Fibroblast of the conjunctiva (primary cell): ENCODE results near the gene SELENOW.
"Not testable (repeated sequence)": the region's sequence is repeated elsewhere in the genome, so short reads cannot be mapped to it uniquely, and the experiment has no call there.

Experiments
- DNase-seq: peaks from one replicate; pipeline ENCODE4 v3.0.0-alpha.2; 2010; ENCODE audit warnings: low read depth

The SELENOW gene

DNA sequence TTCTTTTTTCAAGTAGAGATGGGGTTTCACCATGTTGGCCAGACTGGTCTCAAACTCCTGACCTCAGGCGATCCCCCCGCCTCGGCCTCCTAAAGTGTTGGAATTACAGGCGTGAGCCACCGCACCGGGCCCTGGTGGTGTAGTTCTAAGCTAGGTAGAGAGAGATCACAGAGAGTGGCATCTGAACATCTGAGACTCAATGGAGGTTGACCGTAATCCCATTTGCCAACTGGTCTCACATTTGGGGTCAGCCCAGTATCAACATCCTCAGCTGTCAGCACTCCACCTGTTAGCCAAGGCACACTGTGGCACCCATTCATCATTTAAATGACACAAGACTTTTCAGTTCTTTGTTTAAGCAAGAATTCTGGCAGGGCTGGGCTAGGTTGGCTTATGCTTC is 8.1 kb downstream of the SELENOW start:
- no peak for DNase-seq

DNA sequence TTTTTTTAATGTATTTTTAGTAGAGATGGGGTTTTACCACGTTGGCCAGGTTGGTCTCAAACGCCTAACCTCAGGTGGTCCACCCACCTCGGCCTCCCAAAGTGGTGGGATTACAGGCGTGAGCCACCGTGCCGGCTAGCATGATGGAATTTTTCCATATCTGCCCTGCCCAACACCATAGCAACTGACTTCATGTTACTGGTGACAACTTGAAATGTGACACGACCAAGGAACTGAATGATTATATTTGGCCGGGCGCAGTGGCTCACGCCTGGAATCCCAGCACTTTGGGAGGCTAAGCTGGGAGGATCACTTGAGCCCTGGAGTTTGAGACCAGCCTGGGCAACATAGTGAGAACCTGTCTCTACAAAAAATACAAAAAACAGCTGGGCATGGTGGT is 8.8 kb downstream of the SELENOW start:
- not testable (repeated sequence) for DNase-seq

DNA sequence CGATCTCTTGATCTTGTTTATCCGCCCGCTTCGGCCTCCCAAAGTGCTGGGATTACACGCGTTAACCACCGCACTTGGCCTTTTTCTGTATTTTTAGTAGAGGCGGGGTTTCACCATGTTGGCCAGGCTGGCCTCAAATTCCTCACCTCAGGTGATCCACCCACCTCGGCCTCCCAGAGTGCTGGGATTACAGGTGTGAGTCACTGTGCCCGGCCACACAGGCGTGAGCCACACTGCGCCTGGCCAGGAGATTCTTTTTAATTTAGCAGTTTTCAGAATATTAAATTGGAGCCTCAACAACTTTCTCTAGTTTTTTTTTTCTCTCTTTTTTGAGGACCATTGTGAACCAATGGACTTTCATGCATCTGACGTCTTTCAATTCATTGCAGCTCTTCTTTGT is 11.3 kb downstream of the SELENOW start:
- not testable (repeated sequence) for DNase-seq

DNA sequence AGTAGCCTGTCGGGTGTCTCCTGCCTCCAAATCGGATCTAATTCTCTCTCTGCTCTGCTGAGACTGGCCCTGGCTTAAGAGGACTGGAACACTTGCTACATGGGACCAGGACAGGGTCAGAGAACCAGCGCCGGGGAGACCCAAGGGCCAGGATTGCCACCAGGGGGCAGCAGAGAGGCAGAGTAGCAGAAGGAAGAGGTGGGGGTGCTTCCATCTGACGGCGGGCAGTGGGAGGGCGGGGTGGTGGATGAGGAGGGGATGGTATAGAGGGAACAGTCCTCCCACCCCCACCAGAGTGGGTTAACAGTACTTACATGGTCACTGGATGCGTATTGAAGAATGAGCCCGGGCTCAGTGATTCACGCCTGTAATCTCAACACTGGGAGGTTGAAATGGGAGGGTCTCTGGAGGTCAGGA is 11.9 kb downstream of the SELENOW start:
- peak; percentile 49 for DNase-seq

DNA sequence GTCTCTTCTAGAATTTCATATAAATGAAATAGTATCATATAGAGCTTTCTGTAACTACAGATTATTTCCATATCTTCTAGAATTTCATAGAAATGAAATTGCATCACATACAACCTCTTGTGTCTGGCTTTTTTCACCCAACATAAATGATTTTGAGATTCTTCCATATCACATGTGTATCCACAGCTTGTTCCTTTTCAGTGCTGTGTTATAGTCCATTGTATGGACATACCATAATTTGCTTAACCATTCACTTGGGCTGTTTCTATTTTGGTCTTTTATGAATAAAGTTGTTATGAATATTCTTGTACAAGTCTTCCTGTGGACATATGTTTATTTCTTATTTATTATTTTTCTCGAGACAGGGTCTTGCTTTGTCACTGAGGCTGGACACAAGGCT is 14.1 kb downstream of the SELENOW start:
- no peak for DNase-seq

DNA sequence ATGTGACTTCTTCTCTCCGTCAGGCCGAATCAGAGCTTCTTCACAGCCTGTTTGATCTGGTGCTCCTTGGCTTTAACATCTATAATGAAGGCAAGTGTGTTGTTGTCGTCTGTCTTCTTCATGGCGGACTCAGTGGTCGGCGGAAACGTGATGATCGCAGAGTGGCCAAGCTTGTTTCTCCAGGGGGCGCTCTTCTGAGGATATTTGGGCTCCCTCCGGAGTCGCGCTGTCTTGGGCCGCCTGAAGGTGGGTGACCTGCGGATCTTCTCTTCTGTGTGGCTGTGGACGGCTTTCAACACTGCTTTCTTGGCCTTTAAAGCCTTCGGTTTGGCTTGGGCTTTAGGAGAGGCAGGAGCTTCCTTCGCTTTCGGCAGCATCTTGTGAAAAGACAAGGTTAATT is 16.0 kb downstream of the SELENOW start:
- no peak for DNase-seq

DNA sequence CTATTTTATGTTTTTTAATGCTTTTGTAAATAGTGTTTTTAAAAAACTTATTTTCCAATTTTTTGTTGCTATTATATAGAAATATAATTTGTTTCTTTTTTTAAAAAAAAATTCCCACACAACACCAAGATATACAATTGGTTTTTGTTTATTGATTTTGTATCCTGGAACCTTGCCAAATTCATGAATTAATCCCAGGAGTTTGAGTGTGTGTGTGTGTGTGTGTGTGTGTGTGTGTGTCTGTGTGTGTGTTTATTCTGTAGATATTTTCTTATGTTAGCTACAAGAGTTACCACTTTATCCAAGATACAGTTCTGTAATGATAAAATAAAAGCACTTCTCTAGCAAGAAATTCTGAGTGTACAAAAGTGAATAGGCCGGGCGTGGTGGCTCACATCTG is 18.3 kb downstream of the SELENOW start:
- no peak for DNase-seq

DNA sequence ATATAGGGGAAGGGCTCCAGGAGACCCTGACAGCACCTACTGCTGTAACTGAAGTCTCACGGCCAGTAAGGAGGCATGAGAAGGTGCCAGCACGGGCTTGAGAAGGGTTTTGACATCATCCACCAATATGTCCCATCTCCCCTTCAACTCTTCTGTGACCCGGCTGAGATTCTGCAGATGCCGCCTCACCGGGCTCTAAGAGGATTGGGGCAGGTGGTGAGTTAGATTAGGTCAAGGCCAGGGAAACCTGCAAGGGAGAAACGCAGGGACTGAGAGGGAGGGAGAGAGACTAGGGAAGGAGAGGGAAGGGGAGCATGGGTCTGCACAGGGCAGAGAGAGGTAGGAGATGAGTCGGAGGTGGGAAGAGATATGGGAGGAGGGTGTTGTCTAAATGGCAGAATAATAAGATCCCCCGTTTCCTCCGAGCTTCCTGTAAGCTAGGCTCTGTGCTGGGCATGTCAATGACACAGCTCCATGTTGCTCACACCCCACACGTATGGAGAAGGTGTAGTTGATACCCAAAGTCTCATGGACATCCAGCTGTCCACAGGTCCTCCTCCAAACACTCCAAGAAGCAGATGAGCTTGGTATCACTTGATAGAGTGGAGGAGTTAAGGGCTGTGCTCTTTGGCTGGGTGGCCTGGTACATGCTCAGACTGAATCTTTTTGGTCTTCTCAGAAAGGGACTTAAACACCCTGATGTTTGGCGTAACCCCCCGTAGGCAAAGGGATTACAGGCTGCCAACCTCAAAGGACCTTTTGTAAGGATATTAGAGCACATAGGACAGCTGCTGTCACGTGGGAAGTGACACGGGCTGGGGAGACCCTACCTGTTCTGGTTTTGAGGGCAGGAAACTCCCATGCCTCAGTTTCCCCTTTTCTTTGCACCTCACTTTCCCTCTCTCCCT is 19.7 kb downstream of the SELENOW start:
- no peak for DNase-seq

DNA sequence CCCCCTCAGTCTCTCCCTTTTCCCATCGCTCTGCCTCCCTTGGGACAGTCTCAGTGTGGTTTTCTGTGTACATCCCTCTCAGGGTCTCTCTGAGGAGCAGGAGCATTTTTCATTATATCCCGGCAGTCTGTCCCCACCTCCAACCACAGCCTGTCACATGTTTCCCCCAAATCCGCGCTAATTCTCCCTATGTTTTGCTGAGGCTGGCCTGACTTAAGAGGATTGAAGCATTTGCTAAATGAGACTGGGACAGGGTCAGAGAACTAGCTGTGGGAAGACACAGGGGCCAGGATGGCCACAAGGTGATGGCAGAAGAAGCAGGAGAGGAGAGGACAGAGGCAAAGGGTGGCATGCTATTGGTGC is 20.4 kb downstream of the SELENOW start:
- DNase-seq = no peak

DNA sequence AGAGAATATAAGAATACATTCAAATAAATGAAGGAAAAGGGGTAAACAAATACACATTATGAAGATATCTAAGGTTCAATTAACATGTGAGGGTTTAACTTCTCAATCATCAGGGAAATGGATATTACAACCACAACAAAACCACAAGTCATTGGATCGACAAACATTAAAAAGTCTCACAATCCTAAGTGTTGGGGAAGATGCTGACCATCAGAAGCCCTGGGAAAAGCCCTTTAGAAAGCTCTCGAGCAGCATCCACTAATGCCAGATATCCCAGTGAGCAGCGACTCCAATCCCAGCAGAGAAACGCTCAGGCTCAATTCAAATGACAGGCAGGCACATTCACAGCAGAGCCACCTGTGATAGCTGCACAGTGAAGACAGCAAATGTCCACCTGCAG is 22.8 kb downstream of the SELENOW start:
- no peak for DNase-seq

DNA sequence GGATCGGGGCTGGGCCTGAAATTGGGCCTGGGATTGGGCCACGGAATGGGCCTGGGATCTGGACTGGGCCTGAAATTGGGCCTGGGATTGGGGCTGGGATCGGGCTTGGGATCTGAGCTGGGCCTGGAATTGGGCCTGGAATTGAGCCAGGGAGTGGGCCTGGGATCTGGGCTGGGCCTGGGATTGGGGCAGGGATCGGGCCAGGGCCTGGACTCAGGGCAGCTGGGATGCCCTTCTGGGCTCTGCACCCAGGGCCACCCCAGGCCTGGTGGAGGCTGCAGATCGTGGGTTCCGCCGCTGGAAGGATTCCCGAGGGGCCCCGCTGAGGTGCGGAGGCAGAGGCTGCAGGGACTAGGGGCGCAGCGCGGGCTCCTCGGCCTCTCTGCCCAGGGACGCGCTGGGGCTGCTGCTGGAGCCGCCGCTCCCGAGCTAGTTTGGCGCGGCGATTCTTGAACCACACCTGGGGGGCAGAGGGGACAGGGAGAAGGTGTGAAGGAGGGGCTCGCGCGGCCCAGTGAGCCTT is 24.1 kb downstream of the SELENOW start:
- no peak for DNase-seq

DNA sequence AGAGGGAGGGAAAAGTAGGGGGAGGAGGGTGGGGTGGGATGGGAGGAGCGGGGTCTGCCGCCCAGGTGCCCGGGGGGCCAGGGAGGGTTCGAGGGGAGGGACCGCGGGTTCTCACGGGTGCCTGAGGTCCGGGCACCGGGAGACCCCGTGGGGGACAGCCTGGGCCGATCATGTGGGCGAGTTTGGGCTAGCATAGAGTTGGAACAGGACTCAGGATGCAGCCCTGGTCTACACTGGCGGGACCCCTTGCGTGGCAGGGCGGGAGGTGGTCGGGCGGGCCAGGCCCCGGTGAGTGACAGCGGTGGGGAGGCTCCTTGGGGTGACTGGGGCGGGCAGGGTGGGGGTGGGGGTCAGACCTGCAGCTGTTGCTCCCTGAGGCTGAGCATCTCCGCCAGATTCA is 24.6 kb downstream of the SELENOW start:
- DNase-seq = not testable (repeated sequence)

DNA sequence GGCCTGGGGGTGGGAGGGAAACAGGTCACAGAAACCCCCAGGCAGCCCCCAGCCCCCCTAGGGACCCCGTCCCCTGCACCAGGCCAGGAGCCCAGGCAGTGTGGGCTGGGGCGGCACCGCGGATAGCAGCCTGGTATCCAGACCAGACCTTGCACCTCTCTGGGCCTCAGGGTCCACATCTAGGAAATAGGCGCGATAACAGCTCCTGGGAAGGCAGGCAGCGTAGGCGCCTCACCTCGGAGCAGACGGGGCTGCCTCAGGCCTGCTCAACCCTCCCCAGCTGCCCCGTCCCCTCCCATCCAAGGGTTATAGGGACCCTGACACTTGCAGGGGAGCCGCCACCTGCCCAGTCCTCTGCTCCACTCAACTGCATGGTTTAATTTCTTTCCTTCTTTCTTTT is 25.2 kb downstream of the SELENOW start:
- DNase-seq = not testable (repeated sequence)

DNA sequence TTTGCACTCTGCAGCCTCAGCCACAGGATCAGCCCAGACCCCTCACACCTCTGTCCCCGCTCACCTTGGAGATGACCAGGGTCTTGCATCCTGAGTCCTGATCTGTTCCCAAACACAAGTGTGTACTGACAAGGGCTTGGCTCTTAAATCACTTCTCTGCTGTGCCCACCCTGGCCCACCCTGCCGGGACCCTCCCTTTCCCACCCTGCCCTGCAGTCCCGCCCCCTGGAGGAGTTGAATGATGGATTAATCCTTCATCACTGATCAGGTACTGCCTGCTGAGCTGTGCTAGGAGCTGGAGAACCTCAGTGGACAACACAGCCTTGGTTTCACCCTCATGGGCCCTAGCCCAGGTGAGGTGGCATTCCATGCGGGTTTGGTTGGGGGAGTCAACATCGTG is 25.9 kb downstream of the SELENOW start, which contains the start of gene TPRX1:
TPRX1 (minus strand) TSS at position 101 of the 400 bp plus-strand sequence; CDS start at position 89, 12 bp downstream.
- DNase-seq = not testable (repeated sequence)

DNA sequence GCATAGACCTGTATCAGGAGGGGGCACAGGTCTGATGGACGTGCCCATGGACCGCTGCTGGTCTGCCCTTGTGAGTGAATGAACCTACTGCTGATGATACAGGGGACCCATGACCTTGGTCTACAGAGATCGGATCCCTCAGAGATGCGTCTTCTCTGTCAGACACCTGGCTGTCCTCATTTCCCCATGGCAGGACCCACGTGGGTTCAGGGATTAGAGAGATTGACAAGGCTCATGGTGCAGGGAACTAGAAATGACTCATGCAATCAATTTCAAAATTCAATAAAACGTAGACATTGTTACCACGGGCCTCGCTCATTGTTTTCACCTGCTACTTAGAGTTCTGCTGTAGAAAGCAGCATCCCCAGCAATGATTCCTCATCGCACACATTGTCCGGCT is 26.8 kb downstream of the SELENOW start:
- DNase-seq = no peak

DNA sequence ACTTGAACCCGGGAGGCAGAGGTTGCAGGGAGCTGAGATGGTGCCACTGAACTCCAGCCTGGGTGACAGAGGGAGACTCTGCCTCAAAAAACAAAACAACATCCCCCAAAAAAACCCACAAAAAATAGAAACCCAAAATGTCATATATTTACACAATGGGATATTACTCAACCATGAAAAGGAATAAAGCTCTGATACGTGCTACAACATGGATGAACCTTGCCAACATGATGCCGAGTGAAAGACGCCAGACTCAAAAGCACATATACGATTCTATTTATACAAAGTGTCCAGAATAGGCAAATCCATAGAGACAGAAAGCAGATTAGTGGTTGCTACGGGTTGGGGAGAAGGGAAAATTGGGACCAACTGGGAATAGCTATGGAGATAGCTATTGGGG is 27.9 kb downstream of the SELENOW start:
- no peak for DNase-seq

DNA sequence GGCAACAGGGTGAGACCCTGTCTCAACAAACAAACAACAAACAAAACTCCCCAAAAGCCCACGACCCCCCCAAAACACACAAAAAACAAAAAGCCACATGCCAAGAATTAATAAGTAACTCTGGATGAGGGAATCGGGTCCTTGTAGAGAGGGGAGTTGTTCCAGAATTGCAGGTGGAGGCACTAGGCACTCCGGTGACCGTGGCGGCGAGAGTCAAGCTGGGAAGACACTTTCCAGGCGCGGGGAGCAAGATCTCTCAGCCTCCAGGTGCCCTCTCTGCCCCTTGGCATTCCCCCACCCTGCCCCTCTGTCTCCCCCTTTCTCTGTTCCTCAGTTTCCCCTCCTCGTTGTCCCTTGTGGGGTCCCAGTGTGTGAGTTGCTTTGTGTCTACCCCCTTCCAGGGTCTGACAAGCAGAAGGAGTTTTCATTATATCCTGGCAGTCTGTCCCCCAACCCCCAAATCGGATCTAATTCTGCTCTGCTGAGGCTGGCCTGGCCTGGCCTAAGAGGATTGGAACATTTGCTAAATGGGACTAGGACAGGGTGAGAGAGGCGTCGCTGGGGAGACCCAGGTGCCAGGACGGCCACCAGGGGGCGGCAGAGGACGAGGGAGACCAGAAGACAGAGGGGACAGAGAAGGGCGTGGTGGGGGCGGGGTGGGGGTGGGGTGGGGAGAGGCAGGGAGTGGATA is 34.9 kb downstream of the SELENOW start:
- DNase-seq = peak; percentile 29

DNA sequence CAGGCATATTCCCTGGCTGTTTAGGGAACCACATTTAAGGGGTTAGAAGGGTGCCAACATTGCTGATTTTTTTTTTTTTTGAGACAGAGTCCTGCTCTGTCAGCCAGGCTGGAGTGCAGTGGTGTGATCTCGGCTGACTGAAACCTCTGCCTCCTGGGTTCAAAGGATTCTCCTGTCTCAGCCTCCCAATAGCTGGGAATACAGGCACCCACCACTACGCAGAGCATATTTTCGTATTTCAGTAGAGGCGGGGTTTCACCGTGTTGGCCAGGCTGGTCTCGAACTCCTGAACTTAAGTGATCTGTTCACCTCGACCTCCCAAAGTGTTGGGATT is 35.5 kb downstream of the SELENOW start:
- no peak for DNase-seq

DNA sequence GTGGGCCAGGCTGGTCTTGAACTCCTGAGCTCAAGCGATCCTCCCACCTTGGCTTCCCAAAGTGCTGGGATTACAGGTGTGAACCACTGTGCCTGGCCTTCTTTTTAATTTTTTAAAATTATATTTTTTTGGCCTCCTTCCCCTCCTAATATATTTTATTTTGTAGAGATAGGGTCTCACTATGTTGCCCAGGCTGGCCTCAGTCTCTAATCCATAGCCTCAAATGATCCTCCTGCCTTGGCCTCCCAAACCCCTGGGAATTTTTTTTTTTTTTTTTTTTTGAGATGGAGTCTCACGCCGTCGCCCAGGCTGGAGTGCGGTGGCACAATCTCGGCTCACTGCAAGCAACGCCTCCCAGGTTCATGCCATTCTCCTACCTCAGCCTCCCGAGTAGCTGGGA is 37.8 kb downstream of the SELENOW start:
- DNase-seq = not testable (repeated sequence)

DNA sequence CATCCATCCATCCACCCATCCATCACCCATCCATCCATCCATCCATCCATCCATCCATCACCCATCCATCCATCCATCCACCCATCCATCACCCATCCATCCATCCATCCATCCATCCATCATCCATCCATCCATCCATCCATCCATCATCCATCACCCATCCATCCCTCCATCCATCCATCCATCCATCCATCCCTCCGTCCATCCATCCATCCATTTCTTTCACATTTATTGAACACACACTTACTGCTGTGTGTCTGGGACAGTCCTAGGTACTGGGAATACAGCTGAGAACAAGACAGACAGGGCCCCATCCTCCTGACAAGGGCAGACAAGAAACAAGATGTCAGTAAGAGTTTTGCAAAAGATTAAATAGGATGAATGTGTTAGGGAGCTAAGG is 39.7 kb downstream of the SELENOW start:
- DNase-seq = not testable (repeated sequence)

DNA sequence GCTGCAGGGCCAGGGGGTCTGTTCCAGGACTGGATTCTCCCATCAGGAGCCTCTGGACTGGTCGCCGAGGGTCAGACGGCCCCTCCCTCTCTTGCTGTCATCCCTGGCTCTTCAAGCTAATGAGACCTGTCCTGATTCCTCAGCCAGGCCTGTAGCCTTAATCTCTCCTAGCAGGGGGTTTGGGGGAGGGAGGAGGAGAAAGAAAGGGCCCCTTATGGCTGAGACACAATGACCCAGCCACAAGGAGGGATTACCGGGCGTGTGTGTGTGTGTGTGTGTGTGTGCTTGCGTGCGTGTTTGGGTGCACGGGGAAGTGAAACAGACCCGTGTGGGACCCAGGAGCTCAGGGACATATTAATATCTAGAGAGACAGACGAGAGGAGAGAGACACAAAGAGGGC is 41.4 kb downstream of the SELENOW start:
- no peak for DNase-seq

DNA sequence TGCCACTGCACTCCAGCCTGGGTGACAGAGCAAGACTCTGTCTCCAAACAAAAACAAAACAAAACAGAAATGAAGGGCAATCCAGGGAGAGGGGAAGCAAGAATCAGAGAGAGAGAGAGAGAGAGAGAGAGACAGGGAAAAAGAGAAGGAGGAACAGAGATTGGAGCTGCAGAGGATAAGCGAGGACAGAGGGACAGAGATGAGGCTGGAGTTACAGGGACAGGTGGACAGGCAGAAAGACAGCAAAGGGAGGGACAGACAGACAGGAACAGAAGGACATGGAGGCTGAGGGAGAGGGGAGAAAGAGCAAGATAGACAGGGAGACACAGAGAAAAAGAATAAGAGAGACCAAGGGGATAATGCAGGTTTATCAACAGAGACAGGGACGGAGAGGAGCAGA is 41.9 kb downstream of the SELENOW start:
- no peak for DNase-seq

DNA sequence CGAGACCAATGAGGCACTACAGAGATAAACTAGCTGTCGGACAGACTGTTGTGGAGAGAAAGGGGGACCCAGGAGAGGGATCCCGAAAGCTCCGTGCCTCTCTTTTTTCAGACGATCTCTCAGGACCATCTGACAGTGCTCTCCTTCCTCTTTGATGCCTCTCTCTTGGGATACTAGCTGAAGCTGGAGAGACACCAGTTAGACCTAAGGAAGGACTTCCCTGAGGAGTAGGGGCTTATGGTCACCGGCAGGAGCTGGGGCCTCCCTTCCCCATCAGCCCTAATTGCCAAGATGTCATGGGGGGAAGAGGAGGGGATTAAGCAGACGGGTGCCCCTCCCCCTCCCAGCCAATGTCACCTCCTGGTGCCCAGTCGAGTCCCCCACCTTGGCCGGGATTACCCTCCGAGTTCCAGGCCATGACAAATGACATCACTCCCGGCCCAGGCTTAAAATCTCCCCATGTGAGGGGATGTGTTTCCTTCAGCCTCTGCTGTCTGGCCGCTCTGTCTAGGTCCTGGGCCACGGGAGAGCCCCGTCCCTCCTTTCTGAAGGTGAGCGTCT is 43.0 kb downstream of the SELENOW start, which contains the start of gene CRX:
CRX (plus strand) TSS at position 478 of the 561 bp plus-strand sequence. CDS start 12,507 bp downstream, outside the sequence.
- no peak for DNase-seq
